ENCODE results near the gene CERCAM. TPM values are rescaled to one million over a fixed set of nuclear protein-coding genes. Genes with fewer than 3 reads are reported as not detected.
A peak's percentile ranks its signal among the peaks of the same experiment; 100 is the strongest.

CERCAM gene
- total and polyA plus RNA-seq, 3 experiments from 2014 or later = 1.1 to 2.6 (median 1.9) TPM

- H3K4me3 ChIP-seq (ENCODE audit: low read length) = no peak overlapping the region
- DNase-seq = no peak
- no peak overlapping the region for H3K27ac ChIP-seq (ENCODE audit: low read depth, low read length)
- H3K9me3 ChIP-seq (ENCODE audit: low read length) = no peaks in the 10 kb centered on the region
- peak overlapping the region in 1 of 8 donors; percentile 33 for H3K27ac Mint-ChIP-seq
- H3K4me1 ChIP-seq (ENCODE audit: insufficient read depth, low read length) = no peaks in the 10 kb centered on the region
- peaks cover 28% of the 10 kb centered on the region for H3K36me3 ChIP-seq (ENCODE audit: insufficient read depth, low read length)
- POLR2A ChIA-PET = no interaction called here
- H3K36me3 Mint-ChIP-seq = peaks cover 4 to 66% (median 6%) of the 10 kb centered on the region in 3 donors
- H3K4me3 Mint-ChIP-seq = no peak overlapping the region
- H3K27me3 ChIP-seq (ENCODE audit: insufficient read depth, low read length, poor library complexity, severe bottlenecking) = no peaks in the 10 kb centered on the region
- CTCF ChIA-PET = interaction anchor here (1.4 kb wide), 1 partner anchor 29 kb away, joined by 4 read pairs; no protein-coding TSS in a partner anchor
- H3K27me3 Mint-ChIP-seq = no peaks in the 10 kb centered on the region
- no peaks in the 10 kb centered on the region for H3K9me3 Mint-ChIP-seq
- no peaks in the 10 kb centered on the region for H3K4me1 Mint-ChIP-seq
These were observed 29.6 kb upstream of the CERCAM start for GRCh38 chr9:128390813-128391711.

GRCh38 chr9:128391956-128392301, 28.7 kb upstream of the CERCAM start:
- Histone ChIP-seq H3K4me1 (ENCODE audit: insufficient read depth, low read length) (no peaks in the 10 kb centered on the region), H3K4me3 (ENCODE audit: low read length) (no peak overlapping the region), H3K27me3 (ENCODE audit: insufficient read depth, low read length, poor library complexity, severe bottlenecking) (no peaks in the 10 kb centered on the region), H3K9me3 (ENCODE audit: low read length) (no peaks in the 10 kb centered on the region), H3K36me3 (ENCODE audit: insufficient read depth, low read length) (peaks cover 28% of the 10 kb centered on the region), H3K27ac (ENCODE audit: low read depth, low read length) (no peak overlapping the region)
- H3K9me3 Mint-ChIP-seq = no peaks in the 10 kb centered on the region
- H3K4me1 Mint-ChIP-seq = peaks cover 0 to 1% (median under 1%) of the 10 kb centered on the region in 3 donors
- H3K4me3 Mint-ChIP-seq = no peak overlapping the region
- POLR2A ChIA-PET = no interaction called here
- no peaks in the 10 kb centered on the region for H3K27me3 Mint-ChIP-seq
- DNase-seq = no peak
- H3K27ac Mint-ChIP-seq = no peak overlapping the region
- H3K36me3 Mint-ChIP-seq = peaks cover 4 to 57% (median 6%) of the 10 kb centered on the region in 3 donors
- CTCF ChIA-PET = no interaction called here

- H3K4me3 Mint-ChIP-seq = no peak overlapping the region
- peak overlapping the region in 1 of 8 donors; percentile 29 for H3K27ac Mint-ChIP-seq
- Histone ChIP-seq H3K9me3 (ENCODE audit: low read length) (no peaks in the 10 kb centered on the region), H3K4me1 (ENCODE audit: insufficient read depth, low read length) (no peaks in the 10 kb centered on the region), H3K27me3 (ENCODE audit: insufficient read depth, low read length, poor library complexity, severe bottlenecking) (no peaks in the 10 kb centered on the region), H3K4me3 (ENCODE audit: low read length) (no peak overlapping the region), H3K36me3 (ENCODE audit: insufficient read depth, low read length) (peaks cover 23% of the 10 kb centered on the region), H3K27ac (ENCODE audit: low read depth, low read length) (no peak overlapping the region)
- ChIA-PET CTCF (no interaction called here), POLR2A (no interaction called here)
- H3K27me3 Mint-ChIP-seq = no peaks in the 10 kb centered on the region
- H3K9me3 Mint-ChIP-seq = no peaks in the 10 kb centered on the region
- peaks cover 0 to 6% (median 2%) of the 10 kb centered on the region in 3 donors for H3K4me1 Mint-ChIP-seq
- peaks cover 4 to 55% (median 6%) of the 10 kb centered on the region in 3 donors for H3K36me3 Mint-ChIP-seq
- no peak for DNase-seq
These were observed 28.1 kb upstream of the CERCAM start for GRCh38 chr9:128392302-128393144.

GRCh38 chr9:128393145-128393775, 27.4 kb upstream of the CERCAM start:
- no peaks in the 10 kb centered on the region for H3K27me3 ChIP-seq (ENCODE audit: insufficient read depth, low read length, poor library complexity, severe bottlenecking)
- no peak overlapping the region for H3K4me3 ChIP-seq (ENCODE audit: low read length)
- Mint-ChIP-seq H3K36me3 (peaks cover 4 to 48% (median 6%) of the 10 kb centered on the region in 3 donors), H3K4me3 (no peak overlapping the region), H3K9me3 (no peaks in the 10 kb centered on the region), H3K27ac (no peak overlapping the region), H3K4me1 (peaks cover 0 to 6% (median 2%) of the 10 kb centered on the region in 3 donors), H3K27me3 (no peaks in the 10 kb centered on the region)
- no peaks in the 10 kb centered on the region for H3K9me3 ChIP-seq (ENCODE audit: low read length)
- ChIA-PET POLR2A (no interaction called here), CTCF (no interaction called here)
- peaks cover 17% of the 10 kb centered on the region for H3K36me3 ChIP-seq (ENCODE audit: insufficient read depth, low read length)
- H3K27ac ChIP-seq (ENCODE audit: low read depth, low read length) = no peak overlapping the region
- DNase-seq = no peak
- H3K4me1 ChIP-seq (ENCODE audit: insufficient read depth, low read length) = no peaks in the 10 kb centered on the region

- no peaks in the 10 kb centered on the region for H3K9me3 ChIP-seq (ENCODE audit: low read length)
- no peak overlapping the region for H3K4me3 ChIP-seq (ENCODE audit: low read length)
- Mint-ChIP-seq H3K9me3 (no peaks in the 10 kb centered on the region), H3K4me1 (peaks cover 0 to 6% (median 2%) of the 10 kb centered on the region in 3 donors), H3K27me3 (no peaks in the 10 kb centered on the region), H3K27ac (peak overlapping the region in 1 of 8 donors; percentile 64), H3K36me3 (peaks cover 4 to 41% (median 6%) of the 10 kb centered on the region in 3 donors), H3K4me3 (no peak overlapping the region)
- ChIA-PET CTCF (no interaction called here), POLR2A (no interaction called here)
- H3K36me3 ChIP-seq (ENCODE audit: insufficient read depth, low read length) = peaks cover 10% of the 10 kb centered on the region
- H3K27ac ChIP-seq (ENCODE audit: low read depth, low read length) = no peak overlapping the region
- H3K4me1 ChIP-seq (ENCODE audit: insufficient read depth, low read length) = no peaks in the 10 kb centered on the region
- no peak for DNase-seq
- no peaks in the 10 kb centered on the region for H3K27me3 ChIP-seq (ENCODE audit: insufficient read depth, low read length, poor library complexity, severe bottlenecking)
These were observed 26.7 kb upstream of the CERCAM start for GRCh38 chr9:128393970-128394369.

GRCh38 chr9:128394379-128395168, 26.1 kb upstream of the CERCAM start:
- H3K9me3 ChIP-seq (ENCODE audit: low read length) = no peaks in the 10 kb centered on the region
- DNase-seq = no peak
- Mint-ChIP-seq H3K9me3 (no peaks in the 10 kb centered on the region), H3K36me3 (peaks cover 4 to 37% (median 6%) of the 10 kb centered on the region in 3 donors), H3K4me1 (peaks cover 0 to 6% (median 2%) of the 10 kb centered on the region in 3 donors), H3K27me3 (no peaks in the 10 kb centered on the region), H3K27ac (peak overlapping the region in 1 of 8 donors; percentile 64), H3K4me3 (no peak overlapping the region)
- ChIA-PET POLR2A (no interaction called here), CTCF (no interaction called here)
- H3K27me3 ChIP-seq (ENCODE audit: insufficient read depth, low read length, poor library complexity, severe bottlenecking) = no peaks in the 10 kb centered on the region
- H3K4me3 ChIP-seq (ENCODE audit: low read length) = no peak overlapping the region
- no peaks in the 10 kb centered on the region for H3K4me1 ChIP-seq (ENCODE audit: insufficient read depth, low read length)
- peaks cover 8% of the 10 kb centered on the region for H3K36me3 ChIP-seq (ENCODE audit: insufficient read depth, low read length)
- H3K27ac ChIP-seq (ENCODE audit: low read depth, low read length) = no peak overlapping the region

GRCh38 chr9:128396970-128397613, 23.6 kb upstream of the CERCAM start:
- H3K4me3 ChIP-seq (ENCODE audit: low read length) = no peak overlapping the region
- H3K27ac ChIP-seq (ENCODE audit: low read depth, low read length) = no peak overlapping the region
- CTCF ChIA-PET = no interaction called here
- Mint-ChIP-seq H3K36me3 (peaks cover 4 to 12% (median 4%) of the 10 kb centered on the region in 3 donors), H3K4me3 (no peak overlapping the region), H3K27me3 (peaks cover 0 to 3% of the 10 kb centered on the region in 2 donors), H3K27ac (peak overlapping the region in 4 of 8 donors; percentile 3 to 47 (median 33)), H3K4me1 (peaks cover 0 to 6% (median 2%) of the 10 kb centered on the region in 3 donors), H3K9me3 (no peaks in the 10 kb centered on the region)
- no peak for DNase-seq
- POLR2A ChIA-PET = no interaction called here
- H3K4me1 ChIP-seq (ENCODE audit: insufficient read depth, low read length) = no peaks in the 10 kb centered on the region
- no peaks in the 10 kb centered on the region for H3K36me3 ChIP-seq (ENCODE audit: insufficient read depth, low read length)
- no peaks in the 10 kb centered on the region for H3K9me3 ChIP-seq (ENCODE audit: low read length)
- H3K27me3 ChIP-seq (ENCODE audit: insufficient read depth, low read length, poor library complexity, severe bottlenecking) = no peaks in the 10 kb centered on the region
